H9 (cell line): ENCODE data around the gene ARMC5. TPM values are rescaled to one million over a fixed set of nuclear protein-coding genes. Genes with fewer than 3 reads are reported as not detected.
A peak's percentile ranks its signal among the peaks of the same experiment; 100 is the strongest.

Experiments
- DNase-seq: peaks from one replicate; pipeline ENCODE4 v3.0.0-alpha.2; 2017
- H2AFZ ChIP-seq: one replicate; pipeline ENCODE4 v1.6.1; 2013; ENCODE audit warnings: mild to moderate bottlenecking, low read length, control low read depth, moderate library complexity
- H2AK5ac ChIP-seq: 2 replicates; pipeline ENCODE4 v1.6.1; 2013; ENCODE audit warnings: low read length, control low read depth, mixed read lengths; ENCODE audit not compliant: insufficient read length
- H2BK120ac ChIP-seq: one replicate; pipeline ENCODE4 v1.6.1; 2013; ENCODE audit warnings: low read depth, mild to moderate bottlenecking, low read length, control low read depth, inconsistent platforms; ENCODE audit not compliant: poor library complexity, severe bottlenecking
- H2BK12ac ChIP-seq: 2 replicates; pipeline ENCODE4 v1.6.1; 2013; ENCODE audit warnings: low read length, control low read depth, mixed read lengths, low read depth; ENCODE audit not compliant: insufficient read length
- H2BK15ac ChIP-seq: 2 replicates; pipeline ENCODE4 v1.6.1; 2013; ENCODE audit warnings: low read depth, low read length, control low read depth
- H2BK20ac ChIP-seq: one replicate; pipeline ENCODE4 v1.6.1; 2013; ENCODE audit warnings: low read depth, mild to moderate bottlenecking, low read length, control low read depth, inconsistent platforms; ENCODE audit not compliant: poor library complexity, severe bottlenecking
- H2BK5ac ChIP-seq: 2 replicates; pipeline ENCODE4 v1.6.1; 2013; ENCODE audit warnings: low read length, control low read depth, mixed read lengths; ENCODE audit not compliant: insufficient read length
- H3K14ac ChIP-seq: 2 replicates; pipeline ENCODE4 v1.6.1; 2013; ENCODE audit warnings: low read length, control low read depth; ENCODE audit not compliant: insufficient read depth
- H3K18ac ChIP-seq: 2 replicates; pipeline ENCODE4 v1.6.1; 2013; ENCODE audit warnings: low read depth, mild to moderate bottlenecking, mixed read lengths, low read length, control low read depth; ENCODE audit not compliant: insufficient read length
- H3K23ac ChIP-seq: 2 replicates; pipeline ENCODE4 v1.6.1; 2013; ENCODE audit warnings: low read length, control low read depth, mixed read lengths, low read depth; ENCODE audit not compliant: insufficient read length
- H3K23me2 ChIP-seq: 2 replicates; pipeline ENCODE4 v1.6.1; 2013; ENCODE audit warnings: low read depth, mild to moderate bottlenecking, mixed read lengths, low read length, control low read depth; ENCODE audit not compliant: insufficient read length, poor library complexity, severe bottlenecking
- H3K27ac ChIP-seq: 2 replicates; pipeline ENCODE4 v1.5.1; 2013; ENCODE audit warnings: low read length, control low read depth, mixed read lengths, low read depth; ENCODE audit not compliant: insufficient read length
- H3K27me3 ChIP-seq: 2 replicates; pipeline ENCODE4 v1.6.1; 2013; ENCODE audit warnings: low read length, control low read depth, inconsistent platforms; ENCODE audit not compliant: insufficient read depth
- H3K4ac ChIP-seq: 2 replicates; pipeline ENCODE4 v1.6.1; 2013; ENCODE audit warnings: low read depth, mild to moderate bottlenecking, control low read depth, inconsistent platforms, low read length, moderate library complexity
- H3K4me1 ChIP-seq: 2 replicates; pipeline ENCODE4 v1.6.1; 2013; ENCODE audit warnings: low read length, control low read depth, inconsistent platforms; ENCODE audit not compliant: insufficient read depth
- H3K4me2 ChIP-seq: 2 replicates; pipeline ENCODE4 v1.6.1; 2013; ENCODE audit warnings: low read length, control low read depth, mixed read lengths; ENCODE audit not compliant: insufficient read length, insufficient read depth
- H3K56ac ChIP-seq: 2 replicates; pipeline ENCODE4 v1.6.1; 2013; ENCODE audit warnings: low read depth, mild to moderate bottlenecking, mixed read lengths, low read length, control low read depth; ENCODE audit not compliant: insufficient read length
- H3K79me1 ChIP-seq: 2 replicates; pipeline ENCODE4 v1.6.1; 2013; ENCODE audit warnings: low read depth, mild to moderate bottlenecking, moderate library complexity, low read length, control low read depth, inconsistent platforms; ENCODE audit not compliant: insufficient read depth, poor library complexity, severe bottlenecking
- H3K79me2 ChIP-seq: 2 replicates; pipeline ENCODE4 v1.6.1; 2013; ENCODE audit warnings: low read length, control low read depth, inconsistent platforms; ENCODE audit not compliant: insufficient read depth
- H3K9ac ChIP-seq: 2 replicates; pipeline ENCODE4 v1.6.1; 2013; ENCODE audit warnings: low read length, control low read depth, mixed read lengths; ENCODE audit not compliant: insufficient read length; ENCODE audit errors: extremely low read depth
- H3K9me3 ChIP-seq: one replicate; pipeline ENCODE4 v1.6.1; 2013; ENCODE audit warnings: low read depth, low read length, inconsistent platforms; ENCODE audit not compliant: control insufficient read depth
- H3T11ph ChIP-seq: one replicate; pipeline ENCODE4 v1.6.1; 2013; ENCODE audit warnings: mild to moderate bottlenecking, low read length, control low read depth, inconsistent platforms
- H4K20me1 ChIP-seq: one replicate; pipeline ENCODE4 v1.6.1; 2013; ENCODE audit not compliant: control insufficient read depth, insufficient read length, insufficient read depth
- H4K5ac ChIP-seq: 2 replicates; pipeline ENCODE4 v1.6.1; 2013; ENCODE audit warnings: low read depth, mild to moderate bottlenecking, mixed read lengths, low read length, control low read depth; ENCODE audit not compliant: insufficient read length
- H4K8ac ChIP-seq: replicated peaks from 2 replicates; pipeline ENCODE4 v1.6.1; 2013; ENCODE audit warnings: low read length, control low read depth, mixed read lengths, low read depth; ENCODE audit not compliant: insufficient read length
- H4K91ac ChIP-seq: 2 replicates; pipeline ENCODE4 v1.6.1; 2013; ENCODE audit warnings: low read depth, mild to moderate bottlenecking, moderate library complexity, mixed read lengths, low read length, control low read depth; ENCODE audit not compliant: insufficient read length
- H3K27ac Mint-ChIP-seq, 3 experiments: 2 replicates in 2 of 3; 3 replicates in 1 of 3; pipeline ENCODE4 v1.8.0; 2020 to 2021; ENCODE audit warnings: mixed read lengths in 3 of 3, mild to moderate bottlenecking in 1 of 3, moderate library complexity in 1 of 3
- H3K27me3 Mint-ChIP-seq: 2 replicates; pipeline ENCODE4 v1.8.0; 2021; ENCODE audit warnings: low read depth, mild to moderate bottlenecking, moderate library complexity, mixed read lengths
- H3K36me3 Mint-ChIP-seq, 3 experiments: 2 replicates in 2 of 3; 3 replicates in 1 of 3; pipeline ENCODE4 v1.8.0; 2020 to 2021; ENCODE audit warnings: low read depth in 3 of 3, mixed read lengths in 3 of 3; ENCODE audit not compliant: insufficient read depth in 1 of 3
- H3K4me1 Mint-ChIP-seq, 2 experiments: 2 replicates each; pipeline ENCODE4 v1.8.0; 2020; ENCODE audit warnings: mixed read lengths in 2 of 2
- H3K4me3 Mint-ChIP-seq, 2 experiments: 2 replicates in 1 of 2; 3 replicates in 1 of 2; pipeline ENCODE4 v1.8.0; 2020 to 2021; ENCODE audit warnings: mild to moderate bottlenecking in 2 of 2, mixed read lengths in 2 of 2, moderate library complexity in 1 of 2
- H3K9me3 Mint-ChIP-seq, 2 experiments: 2 replicates in 1 of 2; 3 replicates in 1 of 2; pipeline ENCODE4 v1.8.0; 2020; ENCODE audit warnings: mild to moderate bottlenecking in 2 of 2, mixed read lengths in 2 of 2, moderate library complexity in 1 of 2
- CTCF ChIP-seq: fragments of 200-600 bp; sonication (generic); conservative IDR thresholded peaks from 3 replicates; pipeline ENCODE4 v1.8.0; 2021; ENCODE audit warnings: antibody characterized with exemption, mild to moderate bottlenecking
- WGBS: extraction: QIAGEN DNeasy Blood & Tissue Kit; methylation state at CpG from one replicate; pipeline ENCODE4 v1.1.7; 2013; ENCODE audit warnings: missing lambda C conversion rate, low lambda C conversion rate, mixed read lengths; ENCODE audit not compliant: insufficient read length; ENCODE audit errors: extremely low coverage; 5-methylcytosine and 5-hydroxymethylcytosine counted together
- total RNA-seq: library from RNA; stranded (reverse); gene quantifications from 2 replicates; pipeline ENCODE4 v1.2.1, GENCODE V29; 2021

The ARMC5 gene
- total RNA-seq, 1 experiment from 2014 or later, result 18.7 TPM

DNA sequence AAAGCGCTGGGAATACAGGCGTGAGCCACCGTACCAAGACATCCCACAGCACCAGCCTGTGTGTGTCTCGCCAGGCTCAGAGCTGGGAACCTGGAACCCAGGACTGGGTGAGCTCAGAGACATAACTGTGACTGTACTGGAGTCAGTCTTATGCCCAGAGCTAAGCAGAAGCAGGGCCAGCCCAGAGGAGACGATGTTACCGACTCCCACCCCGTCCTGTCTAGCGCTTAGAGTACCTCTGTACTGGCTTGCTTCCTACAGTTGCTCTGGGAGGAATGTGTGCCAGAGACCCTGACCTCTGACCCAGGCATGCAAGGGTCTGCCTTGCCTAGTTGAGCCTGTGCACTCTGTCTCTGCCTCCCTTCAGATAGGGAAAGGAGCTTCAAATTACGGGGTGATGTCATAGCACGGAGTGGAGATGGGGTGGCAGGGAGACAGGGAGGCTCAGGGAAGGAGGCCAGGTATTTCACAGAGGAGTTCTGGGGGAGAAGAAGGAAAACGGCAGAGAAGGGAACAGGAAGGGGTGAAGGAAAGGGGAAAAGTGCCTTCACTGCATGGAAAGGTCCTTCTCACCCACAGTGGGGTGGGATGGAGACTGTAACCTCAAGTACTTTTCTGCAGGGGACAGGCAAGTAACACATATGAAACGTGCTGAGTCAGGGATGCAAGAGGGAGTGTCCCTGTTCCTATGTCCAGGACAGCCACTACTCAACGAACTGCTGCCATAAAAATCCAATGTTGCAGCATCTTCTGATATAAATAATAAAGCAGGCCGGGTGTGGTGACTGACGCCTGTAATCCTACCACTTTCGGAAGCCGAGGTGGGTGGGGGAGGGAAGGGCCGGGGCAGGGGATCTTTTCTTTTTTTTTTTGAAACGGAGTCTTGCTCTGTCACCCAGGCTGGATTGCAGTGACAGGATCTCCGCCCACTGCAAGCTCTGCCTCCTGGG, 5.8 kb upstream of the ARMC5 start:
- peak; percentile 44 for DNase-seq
- H2BK120ac ChIP-seq, result no peak overlapping the region
- no peak overlapping the region for H2AK5ac ChIP-seq
- no peak overlapping the region for H2AFZ ChIP-seq
- no peak overlapping the region for H3K56ac ChIP-seq
- H3T11ph ChIP-seq, result no peak overlapping the region
- H3K9ac ChIP-seq, result no peak overlapping the region
- Mint-ChIP-seq H3K36me3 (peaks cover 0 to 5% (median 0%) of the 10 kb centered on the region in 3 experiments; a peak in 4 of 7 replicates), H3K9me3 (no peaks in the 10 kb centered on the region), H3K4me1 (peaks cover 36 to 47% of the 10 kb centered on the region in 2 experiments), H3K4me3 (peak overlapping the region; percentile 0 to 19; a peak in 3 of 5 replicates), H3K27ac (peak overlapping the region; percentile 34 to 51 (median 48); a peak in 6 of 7 replicates), H3K27me3 (peaks cover 3% of the 10 kb centered on the region)
- peaks cover 6% of the 10 kb centered on the region for H3K23me2 ChIP-seq
- H3K9me3 ChIP-seq, result no peaks in the 10 kb centered on the region
- no peak overlapping the region for H3K23ac ChIP-seq
- H3K4me1 ChIP-seq, result peaks cover 9% of the 10 kb centered on the region; the same call in 1 of the 2 replicates
- no peak overlapping the region for H2BK12ac ChIP-seq
- H3K18ac ChIP-seq, result no peak overlapping the region
- peaks cover 4% of the 10 kb centered on the region for H3K79me1 ChIP-seq
- H2BK20ac ChIP-seq, result no peak overlapping the region
- H4K91ac ChIP-seq, result no peak overlapping the region
- H4K8ac ChIP-seq, result no peak overlapping the region
- no peaks in the 10 kb centered on the region; the same call in 1 of the 2 replicates for H3K79me2 ChIP-seq
- no peak overlapping the region for H3K27ac ChIP-seq
- H3K4ac ChIP-seq, result no peak overlapping the region
- TF ChIP-seq CTCF, result no peak
- peak overlapping the region; percentile 24 for H3K4me2 ChIP-seq
- no peaks in the 10 kb centered on the region for H3K27me3 ChIP-seq
- no CpG with 5 or more reads among the region's 20 CpGs for WGBS
- H2BK15ac ChIP-seq, result no peak overlapping the region
- no peak overlapping the region for H4K5ac ChIP-seq
- H2BK5ac ChIP-seq, result no peak overlapping the region
- H4K20me1 ChIP-seq, result no peaks in the 10 kb centered on the region
- H3K14ac ChIP-seq, result no peak overlapping the region
